GM12891 (cell line): Measurements from ENCODE around the gene IQCF6.

Source experiments
- POLR2AphosphoS5 ChIP-seq: IDR thresholded peaks from 2 replicates; pipeline ENCODE4 v1.6.1; 2011; ENCODE audit warnings: low read depth, low read length, control low read depth
- SPI1 ChIP-seq: IDR thresholded peaks from 2 replicates; pipeline ENCODE4 v1.6.1; 2011; ENCODE audit warnings: low read depth, low read length, control low read depth

DNA sequence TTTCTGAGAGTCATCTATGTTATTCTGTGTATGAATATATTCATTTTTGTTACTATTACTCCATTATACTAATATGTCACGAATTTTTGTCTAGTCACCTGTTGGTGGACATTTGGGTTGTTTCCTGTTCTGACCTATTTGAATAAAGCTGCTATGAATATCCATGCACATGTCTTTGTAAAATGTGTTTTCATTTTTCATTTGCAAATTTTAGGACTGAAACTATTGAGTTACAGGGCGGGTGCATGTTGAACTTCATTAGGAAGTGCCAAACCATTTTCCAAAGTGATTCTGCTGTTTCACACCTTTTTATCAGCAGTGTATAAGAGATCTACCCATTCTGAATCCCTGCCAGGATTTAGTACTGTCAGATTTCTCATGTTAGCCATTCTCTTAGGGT lies 37.7 kb upstream of the IQCF6 start:
- TF ChIP-seq POLR2AphosphoS5 (no peak), SPI1 (no peak)
